SK-N-SH treated with all-trans-retinoic acid at 6 μM for 48 hours (cell line): ENCODE data around the gene GALM.

ENCODE experiments used
- ATAC-seq: fragments of 200-7000 bp; cut with Tn5 transposase; 3 replicates; pipeline ENCODE4 v1.9.1; 2020; ENCODE audit warnings: mild to moderate bottlenecking, moderate library complexity
- ARNTL ChIP-seq: fragments of 450-650 bp; formaldehyde crosslinking; IDR thresholded peaks from 2 replicates; pipeline ENCODE4 v1.5.0; 2020; ENCODE audit warnings: low read depth, mild to moderate bottlenecking, moderate library complexity, borderline replicate concordance
- BACH2 ChIP-seq: fragments of 250-450 bp; sonication (Bioruptor Pico); IDR thresholded peaks from 2 replicates; pipeline ENCODE4 v1.9.0; 2021; ENCODE audit warnings: mild to moderate bottlenecking, borderline replicate concordance
- CSDC2 ChIP-seq: fragments of 250-450 bp; sonication (Bioruptor Pico); IDR thresholded peaks from 2 replicates; pipeline ENCODE4 v1.5.0; 2020; ENCODE audit warnings: mild to moderate bottlenecking, moderate library complexity
- CSRNP3 ChIP-seq: fragments of 250-450 bp; sonication (Bioruptor Pico); IDR thresholded peaks from 2 replicates; pipeline ENCODE4 v1.5.1; 2021; ENCODE audit warnings: mild to moderate bottlenecking, moderate library complexity
- ESRRG ChIP-seq: fragments of 250-450 bp; sonication (Bioruptor Pico); IDR thresholded peaks from 2 replicates; pipeline ENCODE4 v1.6.1; 2021; ENCODE audit warnings: mild to moderate bottlenecking
- GLIS3 ChIP-seq: fragments of 250-450 bp; sonication (Bioruptor Pico); IDR thresholded peaks from 2 replicates; pipeline ENCODE4 v1.5.0; 2020; ENCODE audit warnings: mild to moderate bottlenecking, moderate library complexity
- ISL1 ChIP-seq: fragments of 250-450 bp; sonication (Bioruptor Pico); IDR thresholded peaks from 2 replicates; pipeline ENCODE4 v2.1.2; 2022; ENCODE audit warnings: mild to moderate bottlenecking, moderate library complexity
- OSR1 ChIP-seq: fragments of 250-450 bp; sonication (Bioruptor Pico); IDR thresholded peaks from 2 replicates; pipeline ENCODE4 v1.8.0; 2022; ENCODE audit warnings: moderate library complexity, mild to moderate bottlenecking, inconsistent platforms
- POU6F1 ChIP-seq: fragments of 250-450 bp; sonication (Bioruptor Pico); IDR thresholded peaks from 2 replicates; pipeline ENCODE4 v1.8.0; 2021; ENCODE audit warnings: low read depth, mild to moderate bottlenecking, moderate library complexity, borderline replicate concordance
- RARB ChIP-seq: fragments of 250-450 bp; sonication (Bioruptor Pico); IDR thresholded peaks from 2 replicates; pipeline ENCODE4 v1.8.0; 2021; ENCODE audit warnings: mild to moderate bottlenecking, moderate library complexity
- SNAI2 ChIP-seq: fragments of 250-450 bp; sonication (Bioruptor Pico); IDR thresholded peaks from 2 replicates; pipeline ENCODE4 v1.5.0; 2020; ENCODE audit warnings: mild to moderate bottlenecking, moderate library complexity
- TCF4 ChIP-seq: fragments of 250-450 bp; sonication (Bioruptor Pico); IDR thresholded peaks from 2 replicates; pipeline ENCODE4 v1.8.0; 2021; ENCODE audit warnings: mild to moderate bottlenecking, moderate library complexity, borderline replicate concordance
- TOX ChIP-seq: fragments of 250-450 bp; sonication (Bioruptor Pico); IDR thresholded peaks from 2 replicates; pipeline ENCODE4 v1.8.0; 2021; ENCODE audit warnings: mild to moderate bottlenecking, moderate library complexity, borderline replicate concordance
- TSHZ2 ChIP-seq: fragments of 250-450 bp; sonication (Bioruptor Pico); IDR thresholded peaks from 2 replicates; pipeline ENCODE4 v1.5.0; 2020; ENCODE audit warnings: mild to moderate bottlenecking, moderate library complexity
- ZC3H10 ChIP-seq: fragments of 250-450 bp; sonication (Bioruptor Pico); IDR thresholded peaks from 2 replicates; pipeline ENCODE4 v1.5.1; 2021; ENCODE audit warnings: mild to moderate bottlenecking, moderate library complexity
- ZFP3 ChIP-seq: fragments of 250-450 bp; sonication (Bioruptor Pico); IDR thresholded peaks from 2 replicates; pipeline ENCODE4 v1.5.0; 2020; ENCODE audit warnings: mild to moderate bottlenecking, moderate library complexity
- ZFP30 ChIP-seq: fragments of 450-650 bp; formaldehyde crosslinking; IDR thresholded peaks from 2 replicates; pipeline ENCODE4 v1.5.0; 2022; ENCODE audit warnings: mild to moderate bottlenecking, moderate library complexity
- ZNF565 ChIP-seq: fragments of 450-650 bp; formaldehyde crosslinking; conservative IDR thresholded peaks from 2 replicates; pipeline ENCODE4 v1.5.0; 2020; ENCODE audit warnings: low read depth, mild to moderate bottlenecking, moderate library complexity
- ZNF70 ChIP-seq: fragments of 450-650 bp; formaldehyde crosslinking; IDR thresholded peaks from 2 replicates; pipeline ENCODE4 v1.5.0; 2020; ENCODE audit warnings: mild to moderate bottlenecking, moderate library complexity
- ZNF8 ChIP-seq: fragments of 450-650 bp; formaldehyde crosslinking; IDR thresholded peaks from 2 replicates; pipeline ENCODE4 v1.5.0; 2020; ENCODE audit warnings: mild to moderate bottlenecking, moderate library complexity
- TF ChIP-seq, protein P1 (sequence below): fragments of 250-450 bp; sonication (Bioruptor Pico); IDR thresholded peaks from 2 replicates; pipeline ENCODE4 v1.8.0; 2020; ENCODE audit warnings: mild to moderate bottlenecking, moderate library complexity, borderline replicate concordance

GALM gene

GRCh38 chr2:38723173-38723572 is 57.3 kb downstream of the GALM start:
- no peak for ATAC-seq

DNA sequence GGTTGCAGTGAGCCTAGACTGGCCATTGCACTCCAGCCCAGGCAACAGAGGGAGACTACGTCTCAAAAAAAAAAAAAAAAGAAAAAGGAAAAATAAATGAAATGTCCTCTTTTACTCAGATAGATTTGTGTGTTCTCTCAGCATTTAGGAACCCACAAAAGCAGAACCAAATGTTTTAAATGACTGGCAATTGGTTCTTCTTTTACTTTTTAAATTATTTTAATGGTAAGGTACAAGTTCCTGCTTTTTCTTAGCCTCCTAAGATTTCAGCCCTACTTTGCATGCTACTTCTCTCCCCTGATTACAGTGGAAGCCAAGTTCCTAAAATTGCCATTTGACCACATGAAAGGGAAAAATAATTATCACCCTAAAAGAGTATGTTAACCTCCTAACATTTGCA is 61.7 kb downstream of the GALM start:
- ATAC-seq = no peak
- TF ChIP-seq ZNF565 (no peak), ZNF8 (no peak), ISL1 (CRISPR knock-in tag) (no peak), GLIS3 (CRISPR knock-in tag) (no peak), POU6F1 (no peak), TCF4 (no peak), ZNF70 (no peak)

More at GRCh38 chr2:38723173-38723572, 57.3 kb downstream of the GALM start:
- no peak for TF ChIP-seq ZNF70

DNA sequence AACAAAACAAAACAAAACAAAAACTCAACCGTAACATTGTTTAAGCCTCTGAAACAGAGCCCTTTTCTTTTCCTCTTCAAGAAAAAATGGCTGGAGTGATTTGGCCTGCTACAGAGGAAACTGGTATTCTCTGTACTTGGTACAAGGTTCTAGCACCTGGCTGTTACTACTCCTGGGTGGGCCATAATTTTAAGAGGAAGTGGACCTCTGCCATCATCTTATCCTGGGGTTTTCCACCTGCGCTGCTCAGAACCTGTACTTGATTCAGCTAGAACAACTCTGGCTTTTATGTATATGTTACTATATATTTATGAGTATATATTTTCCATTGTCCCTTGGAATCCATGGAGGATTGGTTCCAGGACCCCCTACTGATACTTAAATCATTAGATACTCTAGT is 62.8 kb downstream of the GALM start:
- no peak for TF ChIP-seq ESRRG (CRISPR knock-in tag)
- TF ChIP-seq RARB (CRISPR knock-in tag) = no peak
- TF ChIP-seq TOX (CRISPR knock-in tag) = no peak
- no peak for TF ChIP-seq ZNF565
- TF ChIP-seq, protein P1, sequence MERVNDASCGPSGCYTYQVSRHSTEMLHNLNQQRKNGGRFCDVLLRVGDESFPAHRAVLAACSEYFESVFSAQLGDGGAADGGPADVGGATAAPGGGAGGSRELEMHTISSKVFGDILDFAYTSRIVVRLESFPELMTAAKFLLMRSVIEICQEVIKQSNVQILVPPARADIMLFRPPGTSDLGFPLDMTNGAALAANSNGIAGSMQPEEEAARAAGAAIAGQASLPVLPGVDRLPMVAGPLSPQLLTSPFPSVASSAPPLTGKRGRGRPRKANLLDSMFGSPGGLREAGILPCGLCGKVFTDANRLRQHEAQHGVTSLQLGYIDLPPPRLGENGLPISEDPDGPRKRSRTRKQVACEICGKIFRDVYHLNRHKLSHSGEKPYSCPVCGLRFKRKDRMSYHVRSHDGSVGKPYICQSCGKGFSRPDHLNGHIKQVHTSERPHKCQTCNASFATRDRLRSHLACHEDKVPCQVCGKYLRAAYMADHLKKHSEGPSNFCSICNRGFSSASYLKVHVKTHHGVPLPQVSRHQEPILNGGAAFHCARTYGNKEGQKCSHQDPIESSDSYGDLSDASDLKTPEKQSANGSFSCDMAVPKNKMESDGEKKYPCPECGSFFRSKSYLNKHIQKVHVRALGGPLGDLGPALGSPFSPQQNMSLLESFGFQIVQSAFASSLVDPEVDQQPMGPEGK (CRISPR knock-in tag) = no peak
- TF ChIP-seq CSRNP3 (CRISPR knock-in tag) = no peak
- TF ChIP-seq OSR1 (CRISPR knock-in tag) = no peak
- TF ChIP-seq ZNF70 = no peak
- no peak for TF ChIP-seq ZFP30 (CRISPR knock-in tag)
- ATAC-seq = no peak

- ATAC-seq = no peak
- TF ChIP-seq TOX (CRISPR knock-in tag) (no peak), ARNTL (CRISPR knock-in tag) (no peak), RARB (CRISPR knock-in tag) (no peak), ZFP30 (CRISPR knock-in tag) (no peak), OSR1 (CRISPR knock-in tag) (no peak), TCF4 (no peak), ZFP3 (CRISPR knock-in tag) (no peak), ZNF70 (no peak), ESRRG (CRISPR knock-in tag) (no peak), TSHZ2 (no peak), BACH2 (CRISPR knock-in tag) (no peak), CSRNP3 (CRISPR knock-in tag) (no peak), ZC3H10 (CRISPR knock-in tag) (no peak), POU6F1 (no peak), ZNF8 (no peak), ZNF565 (no peak), SNAI2 (CRISPR knock-in tag) (no peak), CSDC2 (CRISPR knock-in tag) (no peak)
- TF ChIP-seq, protein P1 (CRISPR knock-in tag) = no peak
Measured at GRCh38 chr2:38731090-38731489, 65.2 kb downstream of the GALM start.
